Astrocyte (in vitro differentiated cells and primary cell): ENCODE measurements around the gene SNX13.

Source experiments
- CTCF ChIP-seq: IDR thresholded peaks from 2 replicates; pipeline ENCODE4 v1.5.1; 2011; ENCODE audit warnings: low read depth, mild to moderate bottlenecking, inconsistent platforms, low read length, moderate library complexity; ENCODE audit not compliant: insufficient read depth
- EZH2 ChIP-seq: IDR thresholded peaks from 2 replicates; pipeline ENCODE4 v1.6.1; 2012; ENCODE audit warnings: mild to moderate bottlenecking, low read length, inconsistent platforms; ENCODE audit not compliant: insufficient read depth

DNA sequence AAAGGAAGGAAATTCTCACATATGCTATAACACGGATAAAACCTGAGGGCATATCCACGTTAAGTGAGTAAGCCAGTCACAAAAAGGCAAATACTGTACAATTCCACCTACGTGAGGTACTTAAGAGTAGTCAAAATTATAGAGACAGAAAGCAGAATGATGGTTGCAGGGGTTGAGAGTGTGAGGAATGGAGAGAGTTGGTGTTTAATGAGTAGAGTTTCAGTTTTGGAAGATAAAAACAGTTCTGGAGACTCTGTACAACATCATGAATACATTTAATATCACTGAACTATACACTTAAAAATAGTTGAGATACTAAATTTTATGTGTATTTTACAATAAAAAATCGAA lies 95.1 kb downstream of the SNX13 start:
- no peak for TF ChIP-seq CTCF
- TF ChIP-seq EZH2 = no peak
